AG04450 (cell line): ENCODE data around the gene ZNF283. TPM values are rescaled to one million over a fixed set of nuclear protein-coding genes. Genes with fewer than 3 reads are reported as not detected.
"Not testable (repeated sequence)": the region's sequence is repeated elsewhere in the genome, so short reads cannot be mapped to it uniquely, and the experiment has no call there.

Experiments used
- CTCF ChIA-PET: fragments of 300-600, 350-600 bp; formaldehyde crosslinking; extraction: SDS; loops from one replicate; lab custom pipeline; 2022; ENCODE audit warnings: antibody characterized with exemption, inconsistent platforms; lab: Charles Lee
- POLR2A ChIA-PET: fragments of 350-600 bp; formaldehyde crosslinking; extraction: SDS; loops from one replicate; lab custom pipeline; 2021; ENCODE audit warnings: antibody characterized with exemption, inconsistent platforms; lab: Yijun Ruan, JAX
- DNase-seq: peaks from one replicate; pipeline ENCODE4 v3.0.0-alpha.2; 2011; ENCODE audit warnings: low read depth, low spot score
- H3K27ac ChIP-seq: one replicate; pipeline ENCODE4 v1.5.1; 2012; ENCODE audit warnings: low read depth, low read length, control low read depth
- H3K27me3 ChIP-seq: one replicate; pipeline ENCODE4 v1.6.0; 2012; ENCODE audit warnings: low read length; ENCODE audit not compliant: control insufficient read depth, insufficient read depth
- H3K4me3 ChIP-seq: 2 replicates; pipeline ENCODE4 v1.5.1; 2011; ENCODE audit warnings: mild to moderate bottlenecking, low read depth, low read length, control low read depth
- H3K9me3 ChIP-seq: 2 replicates; pipeline ENCODE4 v1.5.1; 2012; ENCODE audit warnings: low read length; ENCODE audit not compliant: control insufficient read depth, insufficient read depth
- CTCF ChIP-seq: IDR thresholded peaks from 2 replicates; pipeline ENCODE4 v1.5.1; 2011; ENCODE audit warnings: low read depth, low read length, control low read depth, inconsistent platforms
- polyA plus RNA-seq: library from polyadenylated mRNA; depleted of rRNA; stranded (reverse); fragments of >200 nt; gene quantifications from 2 replicates; pipeline ENCODE4 v1.2.3, GENCODE V29; 2011

ZNF283 gene
- polyA plus RNA-seq, 1 experiment, result 7.9 TPM

GRCh38 chr19:43812688-43813087 lies 14.4 kb upstream of the ZNF283 start:
- Histone ChIP-seq H3K27me3 (peaks cover 4% of the 10 kb centered on the region), H3K27ac (no peak overlapping the region), H3K4me3 (no peak overlapping the region), H3K9me3 (no peaks in the 10 kb centered on the region)
- POLR2A ChIA-PET, result interaction anchor here (0.6 kb wide), 1 partner anchor 403 kb away, joined by 6 read pairs; no protein-coding TSS in a partner anchor
- DNase-seq, result no peak
- CTCF ChIA-PET, result interaction anchor here (1.4 kb wide), 1 partner anchor 67 kb away, joined by 6 read pairs; no protein-coding TSS in a partner anchor
- no peak for TF ChIP-seq CTCF

- ChIA-PET POLR2A (no interaction called here), CTCF (no interaction called here)
- Histone ChIP-seq H3K27ac (no peak overlapping the region), H3K27me3 (peaks cover 4% of the 10 kb centered on the region), H3K9me3 (peaks cover 3% of the 10 kb centered on the region; the same call in 1 of the 2 replicates), H3K4me3 (no peak overlapping the region)
- no peak for DNase-seq
- no peak for TF ChIP-seq CTCF
Observed at GRCh38 chr19:43814663-43815352, 12.3 kb upstream of the ZNF283 start.

GRCh38 chr19:43817454-43817853 lies 9.7 kb upstream of the ZNF283 start:
- H3K9me3 ChIP-seq, POLR2A ChIA-PET: not testable (repeated sequence)

GRCh38 chr19:43818500-43818899 lies 8.6 kb upstream of the ZNF283 start:
- POLR2A ChIA-PET, result no interaction called here
- no peak for DNase-seq
- no peak overlapping the region for H3K27ac ChIP-seq
- CTCF ChIA-PET, result interaction anchor here (0.6 to 1.4 kb wide), 4 partner anchors 9 to 1184 kb away, joined by 3 to 5 read pairs (median 4); no protein-coding TSS in a partner anchor
- peaks cover 7% of the 10 kb centered on the region for H3K9me3 ChIP-seq
- TF ChIP-seq CTCF, result no peak
- H3K27me3 ChIP-seq, result no peaks in the 10 kb centered on the region
- no peak overlapping the region for H3K4me3 ChIP-seq

More at GRCh38 chr19:43817454-43817853, 9.7 kb upstream of the ZNF283 start:
- not testable (repeated sequence) for H3K27me3 ChIP-seq, DNase-seq, H3K4me3 ChIP-seq, H3K27ac ChIP-seq
- CTCF ChIA-PET, result interaction anchor here (0.6 to 1.4 kb wide), 3 partner anchors 8 to 283 kb away, joined by 3 to 5 read pairs (median 3); no protein-coding TSS in a partner anchor

- POLR2A ChIA-PET, result no interaction called here
- Histone ChIP-seq H3K27ac (no peak overlapping the region), H3K4me3 (peak overlapping the region; percentile 70), H3K9me3 (peaks cover 7% of the 10 kb centered on the region), H3K27me3 (peaks cover 4% of the 10 kb centered on the region)
- peak; percentile 7 for DNase-seq
- CTCF ChIA-PET, result interaction anchor here (0.9 to 2.0 kb wide), 3 partner anchors 10 to 265 kb away, joined by 3 to 16 read pairs (median 3); no protein-coding TSS in a partner anchor
- no peak for TF ChIP-seq CTCF
Observed at GRCh38 chr19:43820098-43820883, 6.8 kb upstream of the ZNF283 start.
